GM08714 (cell line): ENCODE measurements around the gene UGT1A10.

Experiments
- H3K4me3 ChIP-seq: fragments of 200-500 bp; sonication (Bioruptor generic); 2 replicates; pipeline ENCODE4 v1.5.1; 2014; ENCODE audit warnings: mild to moderate bottlenecking, low read length, inconsistent platforms
- ZNF274 ChIP-seq: IDR thresholded peaks from 2 replicates; pipeline ENCODE4 v1.6.1; 2012; ENCODE audit warnings: mild to moderate bottlenecking, low read depth, low read length

UGT1A10 gene

DNA sequence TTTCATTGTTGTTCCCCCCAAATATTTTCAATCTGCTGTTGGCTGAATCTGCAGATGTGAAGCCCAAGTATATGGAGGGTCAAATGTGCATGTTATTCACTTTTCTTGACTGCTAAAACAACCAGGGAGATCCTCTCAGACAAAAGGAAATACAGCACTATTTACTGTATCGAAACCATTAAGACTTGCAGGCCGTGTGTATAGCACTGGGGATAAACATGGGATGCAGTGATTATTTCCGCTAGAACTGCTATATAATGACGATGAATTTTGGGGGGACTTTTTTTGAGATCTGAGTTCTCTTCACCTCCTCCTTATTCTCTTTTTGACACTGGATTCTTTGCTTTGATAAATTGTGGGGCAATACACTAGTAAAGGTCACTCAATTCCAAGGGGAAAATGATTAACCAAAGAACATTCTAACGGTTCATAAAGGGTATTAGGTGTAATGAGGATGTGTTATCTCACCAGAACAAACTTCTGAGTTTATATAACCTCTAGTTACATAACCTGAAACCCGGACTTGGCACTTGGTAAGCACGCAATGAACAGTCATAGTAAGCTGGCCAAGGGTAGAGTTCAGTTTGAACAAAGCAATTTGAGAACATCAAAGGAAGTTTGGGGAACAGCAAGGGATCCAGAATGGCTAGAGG is 120.3 kb downstream of the UGT1A10 start:
- H3K4me3 ChIP-seq: no peak overlapping the region
- TF ChIP-seq ZNF274: no peak

DNA sequence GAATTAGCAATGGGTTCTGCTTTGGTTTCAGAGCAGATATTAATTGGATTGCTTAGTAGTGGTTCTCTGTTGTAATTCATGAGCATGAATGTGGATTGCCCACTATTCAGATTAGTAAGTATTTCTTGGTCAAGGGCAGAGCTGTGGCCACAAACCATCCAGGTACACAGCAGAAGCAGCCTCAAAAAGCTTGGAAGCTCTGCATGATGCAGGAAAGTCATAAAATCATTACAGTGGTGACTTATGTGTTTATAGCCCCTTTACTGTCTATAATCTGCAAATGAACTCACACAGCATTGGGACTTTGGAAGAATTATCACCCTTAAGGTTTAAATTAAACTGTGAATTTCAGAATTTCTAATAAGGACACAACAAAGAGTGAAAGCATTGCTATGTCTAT is 121.9 kb downstream of the UGT1A10 start:
- no peak overlapping the region for H3K4me3 ChIP-seq
- no peak for TF ChIP-seq ZNF274

DNA sequence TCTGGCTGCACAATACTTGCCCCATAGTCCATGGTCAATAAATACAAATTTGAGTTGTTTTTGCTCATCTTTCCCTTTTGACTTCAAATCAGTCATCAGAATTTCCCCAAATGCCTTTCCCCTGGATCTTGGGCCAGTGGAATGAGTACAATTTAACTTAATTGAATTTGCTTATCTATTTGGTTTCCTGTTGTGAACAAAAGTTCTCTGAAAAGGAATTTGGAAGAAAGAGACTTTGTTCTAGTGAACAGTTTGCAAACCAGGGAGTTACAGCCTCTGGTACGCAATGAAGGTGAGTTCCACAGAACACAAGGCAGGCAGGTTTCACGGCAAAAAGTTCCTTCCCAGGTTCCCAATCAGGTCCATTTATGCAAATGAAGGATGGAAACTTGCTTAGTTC is 122.6 kb downstream of the UGT1A10 start:
- H3K4me3 ChIP-seq: no peak overlapping the region
- TF ChIP-seq ZNF274: no peak

DNA sequence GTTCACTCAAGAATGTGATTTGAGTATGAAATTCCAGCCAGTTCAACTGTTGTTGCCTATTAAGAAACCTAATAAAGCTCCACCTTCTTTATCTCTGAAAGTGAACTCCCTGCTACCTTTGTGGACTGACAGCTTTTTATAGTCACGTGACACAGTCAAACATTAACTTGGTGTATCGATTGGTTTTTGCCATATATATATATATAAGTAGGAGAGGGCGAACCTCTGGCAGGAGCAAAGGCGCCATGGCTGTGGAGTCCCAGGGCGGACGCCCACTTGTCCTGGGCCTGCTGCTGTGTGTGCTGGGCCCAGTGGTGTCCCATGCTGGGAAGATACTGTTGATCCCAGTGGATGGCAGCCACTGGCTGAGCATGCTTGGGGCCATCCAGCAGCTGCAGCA is 123.8 kb downstream of the UGT1A10 start, which contains the start of gene UGT1A1:
UGT1A1 (plus strand) TSS at position 228 of the 400 bp plus-strand sequence; CDS start at position 246, 18 bp downstream.
- TF ChIP-seq ZNF274: no peak
- H3K4me3 ChIP-seq: no peak within 1 kb of the TSS

DNA sequence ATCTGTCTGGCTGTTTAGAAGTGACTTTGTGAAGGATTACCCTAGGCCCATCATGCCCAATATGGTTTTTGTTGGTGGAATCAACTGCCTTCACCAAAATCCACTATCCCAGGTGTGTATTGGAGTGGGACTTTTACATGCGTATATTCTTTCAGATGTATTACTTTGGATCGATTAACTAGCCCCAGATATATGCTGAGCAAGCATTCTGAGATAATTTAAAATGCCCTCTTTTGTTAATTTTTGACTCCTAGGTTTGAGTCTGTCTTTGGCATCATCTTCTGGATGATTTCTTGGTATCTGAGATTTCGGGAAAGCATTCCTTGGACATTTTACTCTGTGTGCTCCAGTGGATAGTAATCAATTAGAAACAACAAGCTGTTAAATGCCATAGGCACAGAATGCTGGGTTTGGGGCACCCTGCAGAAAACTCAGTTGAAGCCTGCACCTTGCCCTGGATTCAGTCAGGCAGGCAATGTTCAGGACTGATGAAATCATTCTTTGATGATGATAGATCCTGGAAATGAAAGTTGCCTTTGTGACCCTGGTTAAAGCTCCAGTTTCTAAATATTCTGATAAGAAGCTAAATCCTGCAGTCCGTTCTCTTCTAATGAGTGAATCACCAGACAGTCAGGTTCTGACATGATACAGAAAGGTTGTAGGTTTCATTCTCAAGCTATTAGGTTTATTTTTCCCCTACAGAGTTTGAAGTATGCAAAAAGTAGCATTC is 125.0 kb downstream of the UGT1A10 start:
- no peak for TF ChIP-seq ZNF274
- no peak overlapping the region for H3K4me3 ChIP-seq

DNA sequence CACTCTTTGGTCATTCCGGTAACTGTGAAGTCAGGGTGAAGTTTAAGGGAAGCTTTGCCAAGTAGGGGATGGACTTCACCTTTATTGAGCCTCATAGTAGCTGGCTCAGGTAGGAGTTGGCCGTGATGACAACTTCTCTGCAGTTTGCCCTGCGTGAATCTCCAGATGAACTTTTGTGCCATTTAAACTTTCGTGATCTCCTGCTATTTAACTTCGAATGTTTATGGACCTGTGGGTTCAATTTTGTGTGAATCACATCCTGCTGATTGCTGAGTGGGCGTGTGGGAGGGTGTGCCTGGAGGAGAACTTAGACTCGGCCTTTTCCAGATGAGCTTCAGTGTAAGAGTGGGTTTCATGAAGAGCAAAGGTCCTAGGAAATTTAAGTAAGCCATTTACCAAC is 128.0 kb downstream of the UGT1A10 start:
- no peak overlapping the region for H3K4me3 ChIP-seq
- TF ChIP-seq ZNF274: no peak

DNA sequence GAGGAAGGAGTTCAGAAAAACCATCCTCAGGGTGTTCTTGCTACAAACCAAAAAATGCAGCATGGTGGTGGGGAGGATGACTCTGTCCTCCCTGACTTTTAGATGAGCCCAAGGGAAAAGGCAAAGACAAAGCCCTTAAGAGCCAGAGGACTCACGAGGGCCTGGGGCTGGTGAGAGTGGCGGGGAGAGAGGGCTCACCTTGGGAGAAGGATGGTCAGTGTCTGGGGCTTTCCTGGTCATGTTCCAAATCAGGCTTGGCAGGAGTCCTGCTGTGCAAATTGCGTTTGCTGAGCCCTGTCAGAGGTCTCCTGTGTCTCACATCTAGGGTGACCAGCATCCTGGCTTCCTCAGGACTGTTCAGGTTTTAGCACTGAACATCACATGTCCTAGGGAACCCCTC is 128.5 kb downstream of the UGT1A10 start:
- H3K4me3 ChIP-seq: no peak overlapping the region
- no peak for TF ChIP-seq ZNF274

DNA sequence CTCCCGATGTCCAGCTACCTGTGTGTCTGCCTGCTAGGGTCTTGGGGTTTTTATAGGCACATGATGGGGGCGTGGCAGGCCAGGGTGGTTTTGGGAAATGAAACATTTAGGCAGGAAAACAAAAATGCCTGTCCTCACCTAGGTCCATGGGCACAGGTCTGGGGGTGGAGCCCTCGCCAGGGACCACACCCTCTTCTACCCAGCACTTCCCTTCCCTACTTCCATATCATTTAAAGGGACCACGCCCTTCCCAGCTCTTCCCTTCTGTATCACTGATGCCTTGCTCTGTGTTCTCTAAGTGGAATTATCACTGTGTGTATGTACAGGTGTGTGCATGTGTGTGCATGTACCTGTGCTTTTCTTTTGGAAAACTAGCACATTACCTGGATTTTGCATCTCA is 130.2 kb downstream of the UGT1A10 start:
- no peak for TF ChIP-seq ZNF274

DNA sequence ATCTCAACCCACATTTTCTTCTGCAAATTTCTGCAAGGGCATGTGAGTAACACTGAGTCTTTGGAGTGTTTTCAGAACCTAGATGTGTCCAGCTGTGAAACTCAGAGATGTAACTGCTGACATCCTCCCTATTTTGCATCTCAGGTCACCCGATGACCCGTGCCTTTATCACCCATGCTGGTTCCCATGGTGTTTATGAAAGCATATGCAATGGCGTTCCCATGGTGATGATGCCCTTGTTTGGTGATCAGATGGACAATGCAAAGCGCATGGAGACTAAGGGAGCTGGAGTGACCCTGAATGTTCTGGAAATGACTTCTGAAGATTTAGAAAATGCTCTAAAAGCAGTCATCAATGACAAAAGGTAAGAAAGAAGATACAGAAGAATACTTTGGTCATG is 131.8 kb downstream of the UGT1A10 start:
- no peak for TF ChIP-seq ZNF274

More for the DNA sequence above, 130.2 kb downstream of the UGT1A10 start:
- H3K4me3 ChIP-seq: no peak overlapping the region

DNA sequence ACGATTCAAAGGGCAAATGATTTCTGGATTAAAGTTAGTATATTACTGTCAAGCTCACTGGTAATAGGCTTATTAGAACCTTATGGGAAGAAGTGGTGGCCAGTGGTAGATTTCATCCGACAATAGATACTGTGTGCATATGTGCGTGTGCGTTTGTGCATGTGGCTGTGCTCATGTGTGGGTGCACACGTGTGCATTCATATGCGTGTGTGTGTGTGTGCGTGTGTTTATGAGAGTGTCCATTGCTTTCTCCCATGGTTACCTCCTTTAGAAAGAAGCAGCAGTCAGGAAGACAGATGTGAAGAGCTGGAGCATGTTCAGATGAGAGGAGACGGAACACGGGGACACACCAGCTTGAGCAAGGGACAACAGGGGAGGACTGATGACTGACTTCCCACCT is 133.0 kb downstream of the UGT1A10 start:
- TF ChIP-seq ZNF274: no peak
- H3K4me3 ChIP-seq: no peak overlapping the region

More for the DNA sequence above, 131.8 kb downstream of the UGT1A10 start:
- no peak overlapping the region for H3K4me3 ChIP-seq

DNA sequence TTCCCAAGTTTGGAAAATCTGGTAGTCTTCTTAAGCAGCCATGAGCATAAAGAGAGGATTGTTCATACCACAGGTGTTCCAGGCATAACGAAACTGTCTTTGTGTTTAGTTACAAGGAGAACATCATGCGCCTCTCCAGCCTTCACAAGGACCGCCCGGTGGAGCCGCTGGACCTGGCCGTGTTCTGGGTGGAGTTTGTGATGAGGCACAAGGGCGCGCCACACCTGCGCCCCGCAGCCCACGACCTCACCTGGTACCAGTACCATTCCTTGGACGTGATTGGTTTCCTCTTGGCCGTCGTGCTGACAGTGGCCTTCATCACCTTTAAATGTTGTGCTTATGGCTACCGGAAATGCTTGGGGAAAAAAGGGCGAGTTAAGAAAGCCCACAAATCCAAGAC is 135.9 kb downstream of the UGT1A10 start:
- no peak for TF ChIP-seq ZNF274
- no peak overlapping the region for H3K4me3 ChIP-seq

DNA sequence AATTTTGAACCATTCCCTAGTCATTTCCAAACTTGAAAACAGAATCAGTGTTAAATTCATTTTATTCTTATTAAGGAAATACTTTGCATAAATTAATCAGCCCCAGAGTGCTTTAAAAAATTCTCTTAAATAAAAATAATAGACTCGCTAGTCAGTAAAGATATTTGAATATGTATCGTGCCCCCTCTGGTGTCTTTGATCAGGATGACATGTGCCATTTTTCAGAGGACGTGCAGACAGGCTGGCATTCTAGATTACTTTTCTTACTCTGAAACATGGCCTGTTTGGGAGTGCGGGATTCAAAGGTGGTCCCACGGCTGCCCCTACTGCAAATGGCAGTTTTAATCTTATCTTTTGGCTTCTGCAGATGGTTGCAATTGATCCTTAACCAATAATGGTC is 136.3 kb downstream of the UGT1A10 start:
- no peak for TF ChIP-seq ZNF274
- H3K4me3 ChIP-seq: no peak overlapping the region

DNA sequence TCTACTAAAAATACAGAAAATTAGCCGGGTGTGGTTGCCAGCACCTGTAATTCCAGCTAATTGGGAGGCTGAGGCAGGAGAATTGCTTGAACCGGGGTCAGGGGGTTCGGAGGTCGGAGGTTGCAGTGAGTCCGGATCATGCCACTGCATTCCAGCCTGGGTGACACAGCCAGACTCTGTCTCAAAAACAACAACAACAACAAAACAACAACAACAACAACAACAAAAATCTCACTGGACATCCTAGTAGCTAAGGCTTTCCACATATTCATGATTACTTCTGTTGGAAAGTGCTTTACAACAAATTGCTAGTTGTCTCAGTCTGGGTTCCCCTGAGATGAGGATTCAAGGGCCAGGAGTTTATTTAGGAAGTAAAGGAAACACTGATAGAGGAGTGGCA is 137.6 kb downstream of the UGT1A10 start:
- no peak overlapping the region for H3K4me3 ChIP-seq
- no peak for TF ChIP-seq ZNF274

DNA sequence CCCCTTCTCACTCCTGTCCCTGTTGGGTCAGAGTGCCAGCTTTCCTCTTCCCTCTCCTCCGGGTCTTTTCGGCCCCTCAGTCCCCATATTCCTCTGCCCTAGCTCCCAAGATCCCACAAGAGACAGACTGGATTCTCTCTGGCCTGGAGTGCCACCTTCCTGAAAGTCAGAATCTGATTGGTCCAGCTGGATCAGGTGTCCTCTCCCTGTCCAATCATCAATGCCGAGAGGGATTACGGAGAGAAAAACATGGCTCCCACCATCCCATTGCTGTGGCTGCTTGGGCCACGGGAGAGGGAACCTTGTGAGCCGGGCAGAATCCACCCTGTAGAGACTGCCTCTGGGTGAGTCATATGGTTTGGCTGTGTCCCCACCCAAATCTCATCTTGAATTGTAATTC is 139.2 kb downstream of the UGT1A10 start:
- no peak overlapping the region for H3K4me3 ChIP-seq
- no peak for TF ChIP-seq ZNF274

DNA sequence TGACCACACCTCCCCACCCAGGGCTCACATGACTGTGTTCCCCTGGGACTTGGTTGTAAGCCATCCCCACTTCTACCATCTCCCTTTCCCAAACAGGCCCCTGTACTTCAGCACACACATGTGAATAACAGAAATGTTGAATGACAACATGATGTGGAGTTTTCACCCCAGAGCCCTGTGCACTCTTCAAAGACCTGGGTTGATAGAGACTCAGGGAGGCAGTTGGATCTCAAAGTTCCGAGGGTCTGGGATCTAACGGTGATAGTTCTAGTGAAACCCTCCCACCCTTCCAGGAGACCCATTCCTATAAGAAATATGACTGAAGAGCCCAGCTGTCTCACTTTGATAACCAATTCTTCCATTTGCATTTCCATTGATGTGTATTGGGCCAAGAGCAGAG is 141.8 kb downstream of the UGT1A10 start, which contains the start of gene MROH2A:
MROH2A (plus strand) TSS at position 301 of the 400 bp plus-strand sequence. CDS start 1,029 bp downstream, outside the sequence.
- TF ChIP-seq ZNF274: no peak
- H3K4me3 ChIP-seq: no peak within 1 kb of the TSS
